BE2C (cell line): ENCODE measurements around the gene R3HDM2.
A peak's percentile ranks its signal among the peaks of the same experiment; 100 is the strongest.

Experiments
- DNase-seq: peaks from one replicate; pipeline ENCODE4 v3.0.0-alpha.2; 2020
- H3K27me3 ChIP-seq: fragments of 250-450 bp; sonication (Bioruptor Pico); 2 replicates; pipeline ENCODE4 v1.5.1; 2020; ENCODE audit warnings: mild to moderate bottlenecking
- H3K36me3 ChIP-seq: fragments of 250-450 bp; sonication (Bioruptor Pico); 2 replicates; pipeline ENCODE4 v1.5.1; 2020; ENCODE audit warnings: mild to moderate bottlenecking
- H3K4me1 ChIP-seq: fragments of 250-450 bp; sonication (Bioruptor Pico); 2 replicates; pipeline ENCODE4 v1.5.1; 2020
- H3K4me3 ChIP-seq: 2 replicates; pipeline ENCODE4 v1.5.1; 2011; ENCODE audit warnings: low read depth, low read length
- H3K9me3 ChIP-seq: fragments of 250-450 bp; sonication (Bioruptor Pico); 2 replicates; pipeline ENCODE4 v1.5.1; 2020
- CTCF ChIP-seq: IDR thresholded peaks from 2 replicates; pipeline ENCODE4 v1.5.1; 2012; ENCODE audit warnings: mild to moderate bottlenecking, low read depth, low read length

R3HDM2 gene

GRCh38 chr12:57240926-57241401 lies 189.9 kb downstream of the R3HDM2 start:
- H3K4me3 ChIP-seq, result peak overlapping the region; percentile 63
- H3K36me3 ChIP-seq, result no peaks in the 10 kb centered on the region
- peak; percentile 64 for DNase-seq
- H3K27me3 ChIP-seq, result peaks cover 77% of the 10 kb centered on the region
- peaks cover 20% of the 10 kb centered on the region for H3K4me1 ChIP-seq
- TF ChIP-seq CTCF, result no peak; the same call in 1 of the 2 replicates
- H3K9me3 ChIP-seq, result no peaks in the 10 kb centered on the region

DNA sequence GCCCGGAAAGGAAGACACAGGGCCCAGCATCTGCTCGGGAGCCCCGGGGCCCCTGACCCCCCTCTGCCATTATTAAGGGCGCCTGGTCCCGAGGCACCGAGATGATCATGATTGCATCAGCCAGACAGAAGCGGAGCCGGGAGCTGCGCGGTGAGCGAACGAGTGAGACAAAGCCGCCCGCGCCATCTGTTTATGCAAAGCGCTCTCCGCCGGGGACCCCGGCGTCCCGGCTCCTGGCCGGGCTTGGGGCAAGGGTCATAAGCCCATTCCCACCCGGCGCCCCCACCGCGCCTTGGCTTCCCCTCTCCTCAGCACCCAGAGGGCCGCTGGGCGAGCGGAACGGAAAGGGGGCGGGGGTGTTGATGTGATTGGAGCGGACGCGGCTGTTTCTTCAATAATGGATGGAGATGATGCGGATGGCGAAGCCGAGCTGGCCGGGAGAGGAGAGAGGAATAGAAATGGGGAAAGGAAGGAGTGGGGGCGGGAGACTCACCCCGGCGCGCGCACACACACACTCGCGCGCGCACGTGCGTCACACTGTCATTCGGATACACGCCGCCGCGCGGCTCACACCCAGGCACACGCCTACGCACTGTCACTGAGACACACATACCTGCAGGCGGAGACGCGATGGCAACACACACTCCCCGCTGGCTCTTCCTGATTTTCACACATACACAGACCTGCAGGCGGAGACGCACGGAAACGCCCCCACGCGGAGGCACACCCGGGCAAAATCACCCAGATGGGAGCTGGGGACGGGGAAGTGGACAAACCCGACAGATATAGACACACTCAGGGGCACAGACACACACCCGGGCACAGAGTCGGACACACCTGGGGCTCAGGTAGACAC lies 190.5 kb downstream of the R3HDM2 start:
- DNase-seq, result peak; percentile 59

DNA sequence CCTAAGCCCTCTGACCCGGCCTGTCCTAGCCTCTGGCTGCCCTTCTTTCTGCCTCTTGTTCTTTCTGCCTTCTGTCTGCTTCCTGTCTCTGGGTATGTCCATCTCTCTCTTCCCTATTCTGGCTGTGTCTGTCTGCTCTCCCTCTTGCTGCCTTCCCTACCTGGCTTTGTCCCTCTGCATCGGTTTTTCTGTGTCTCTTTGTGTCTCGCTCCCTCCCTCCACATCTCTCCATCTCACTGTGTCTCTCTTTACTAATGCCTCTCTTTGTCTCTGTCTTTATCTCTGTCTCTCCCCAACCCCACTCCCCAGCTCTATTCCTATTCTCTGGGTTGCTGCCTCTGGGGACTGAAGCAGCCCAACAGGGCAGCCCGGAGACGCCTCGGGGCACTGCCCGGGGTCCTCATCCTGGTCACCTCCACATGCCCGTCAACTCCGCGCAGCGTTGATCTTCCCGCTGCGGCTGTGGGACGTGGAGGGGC lies 191.2 kb downstream of the R3HDM2 start:
- Histone ChIP-seq H3K36me3 (no peaks in the 10 kb centered on the region), H3K27me3 (peaks cover 82% of the 10 kb centered on the region), H3K4me1 (peaks cover 27% of the 10 kb centered on the region), H3K9me3 (no peaks in the 10 kb centered on the region), H3K4me3 (peak overlapping the region; percentile 63)
- no peak for DNase-seq
- no peak for TF ChIP-seq CTCF

More for the DNA sequence above, 190.5 kb downstream of the R3HDM2 start:
- Histone ChIP-seq H3K9me3 (no peaks in the 10 kb centered on the region), H3K36me3 (no peaks in the 10 kb centered on the region), H3K4me1 (peaks cover 26% of the 10 kb centered on the region), H3K27me3 (peaks cover 84% of the 10 kb centered on the region), H3K4me3 (peak overlapping the region; percentile 63)
- TF ChIP-seq CTCF, result no peak

DNA sequence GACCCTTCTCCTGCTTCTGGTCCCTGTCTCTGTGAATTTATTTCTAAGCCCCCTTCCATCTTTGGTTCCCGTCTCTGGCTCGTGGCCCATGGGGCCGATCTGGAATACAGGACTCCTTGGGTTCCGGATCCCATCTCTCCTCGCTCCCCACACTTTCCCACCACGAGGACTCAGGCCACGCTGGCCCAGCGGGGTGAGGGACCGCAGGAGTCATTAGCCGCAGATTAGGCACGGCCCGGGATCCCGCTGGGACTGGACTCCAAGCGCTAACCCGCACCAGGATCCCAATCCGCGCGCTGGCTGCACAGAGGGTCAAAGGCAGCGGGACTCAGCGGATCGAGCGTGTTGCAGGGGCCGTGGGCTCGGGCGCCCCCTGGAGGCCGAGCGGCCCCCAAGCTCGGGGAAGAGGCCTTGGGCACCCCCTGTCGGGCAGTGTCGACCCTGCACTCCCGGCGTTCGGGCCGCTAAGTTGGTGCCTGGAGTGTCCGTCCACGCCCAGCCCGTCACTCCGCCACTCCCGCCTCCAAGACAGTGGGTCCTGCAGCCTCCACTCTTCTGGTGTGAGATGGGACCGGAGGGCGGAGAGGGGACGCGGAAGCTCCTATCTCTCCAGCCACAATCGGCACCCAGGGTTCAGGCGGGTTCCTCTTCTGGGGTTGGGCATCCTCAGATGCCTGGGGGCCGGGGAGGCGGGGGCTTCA lies 191.8 kb downstream of the R3HDM2 start:
- peak; percentile 100 for TF ChIP-seq CTCF
- H3K27me3 ChIP-seq, result peaks cover 81% of the 10 kb centered on the region

DNA sequence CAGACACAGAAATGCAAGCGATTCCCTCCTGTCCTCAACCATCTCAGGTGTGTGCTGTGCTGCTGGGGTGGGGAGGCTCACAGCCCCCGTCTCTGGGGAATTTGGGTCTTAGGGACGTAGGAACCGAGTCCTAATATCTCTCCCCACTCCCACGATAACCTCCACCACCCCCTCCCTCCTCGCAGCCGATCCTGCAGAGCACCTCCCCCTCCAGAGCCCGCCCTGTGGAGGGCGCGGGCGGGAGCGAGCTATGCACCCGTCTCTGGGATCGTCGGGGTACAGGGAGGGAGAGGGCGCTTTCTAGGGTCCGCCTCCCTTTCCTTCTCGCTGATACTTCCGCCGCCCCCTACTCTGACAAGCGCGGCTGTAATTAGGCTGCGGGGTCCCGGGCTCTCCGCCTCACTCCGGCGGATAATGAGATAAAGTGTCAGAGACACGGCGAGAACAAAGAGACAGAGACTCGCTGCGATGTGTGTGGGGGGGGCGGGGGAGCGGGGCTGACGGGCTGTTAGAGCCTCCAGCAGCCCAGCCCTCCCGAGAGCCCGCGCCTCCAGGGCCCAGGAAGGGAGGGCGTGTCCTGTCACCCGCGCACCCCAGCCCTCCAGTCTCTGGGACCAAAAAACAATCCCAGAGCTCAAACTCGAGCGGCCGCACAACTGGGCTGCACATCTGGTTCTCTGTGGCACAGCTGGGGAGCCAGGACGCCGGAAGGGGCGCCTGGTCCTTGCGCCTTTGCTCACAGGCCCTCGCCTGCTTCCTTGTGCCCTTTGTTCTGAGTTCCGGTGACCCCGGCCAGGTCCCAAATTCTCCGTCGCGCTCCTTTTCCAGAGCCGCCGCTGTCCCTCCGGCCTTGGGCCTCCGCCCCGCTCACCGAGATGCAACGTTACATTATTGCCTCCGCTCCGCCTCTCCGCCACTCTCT lies 192.7 kb downstream of the R3HDM2 start:
- peak overlapping the region; percentile 63 for H3K4me3 ChIP-seq
- peaks cover 12% of the 10 kb centered on the region for H3K36me3 ChIP-seq
- no peak for TF ChIP-seq CTCF
- H3K4me1 ChIP-seq, result peaks cover 35% of the 10 kb centered on the region
- DNase-seq, result no peak
- H3K9me3 ChIP-seq, result no peaks in the 10 kb centered on the region
- H3K27me3 ChIP-seq, result peaks cover 79% of the 10 kb centered on the region

More for the DNA sequence above, 191.8 kb downstream of the R3HDM2 start:
- peak overlapping the region; percentile 63 for H3K4me3 ChIP-seq
- peaks cover 33% of the 10 kb centered on the region for H3K4me1 ChIP-seq
- H3K36me3 ChIP-seq, result peaks cover 4% of the 10 kb centered on the region
- H3K9me3 ChIP-seq, result no peaks in the 10 kb centered on the region
- peak; percentile 89 for DNase-seq
